Heart right ventricle (tissue), 16 donors: Measurements from ENCODE around the gene P4HA2. TPM values are rescaled to one million over a fixed set of nuclear protein-coding genes. Genes with fewer than 3 reads are reported as not detected.
A peak's percentile ranks its signal among the peaks of the same experiment; 100 is the strongest.

Experiments used
- ATAC-seq, 8 donors: fragments of 200-7000 bp; cut with Tn5 transposase; one replicate each; pipeline ENCODE4 v1.9.1; 2020; ENCODE audit warnings: mild to moderate bottlenecking in 8 of 8, moderate library complexity in 8 of 8, moderate number of reproducible peaks in 1 of 8
- DNase-seq, 2 donors: peaks; one replicate each; pipeline ENCODE4 v3.0.0-alpha.2; 2020
- H3K27ac ChIP-seq, 10 donors: fragments of 200-600 bp; sonication (generic) in 2 of 10; one replicate each; pipeline versions ENCODE4 v1.5.0 to v1.8.0; 2020 to 2022; ENCODE audit warnings: mild to moderate bottlenecking in 3 of 10
- H3K27me3 ChIP-seq, 7 donors: fragments of 200-600 bp; one replicate each; pipeline ENCODE4 v1.8.0; 2021 to 2022; ENCODE audit warnings: mild to moderate bottlenecking in 2 of 7
- H3K36me3 ChIP-seq, 9 donors: fragments of 200-600 bp; sonication (generic) in 1 of 9; one replicate each; pipeline versions ENCODE4 v1.5.0 to v1.8.0; 2020 to 2022; ENCODE audit warnings: mild to moderate bottlenecking in 2 of 9
- H3K4me1 ChIP-seq, 9 donors: fragments of 200-600 bp; sonication (generic) in 1 of 9; one replicate each; pipeline versions ENCODE4 v1.5.0 to v1.8.0; 2020 to 2022; ENCODE audit warnings: mild to moderate bottlenecking in 4 of 9
- H3K4me3 ChIP-seq, 10 donors: fragments of 200-600 bp; sonication (generic) in 2 of 10; one replicate each; pipeline versions ENCODE4 v1.5.0 to v1.8.0; 2020 to 2022; ENCODE audit warnings: mild to moderate bottlenecking in 7 of 10, moderate library complexity in 2 of 10
- H3K9me3 ChIP-seq, 11 donors: fragments of 200-600 bp in 10 of 11; sonication (generic) in 2 of 11; one replicate each; pipeline versions ENCODE4 v1.5.0 to v1.8.0; 2013 to 2022; ENCODE audit warnings: mild to moderate bottlenecking in 2 of 11, control low read depth in 1 of 11, moderate library complexity in 1 of 11
- CTCF ChIP-seq, 9 donors: fragments of 200-600 bp; sonication (generic) in 2 of 9; IDR thresholded peaks; one replicate each; pipeline versions ENCODE4 v1.5.0 to v1.8.0; 2021 to 2022; ENCODE audit warnings: antibody characterized with exemption in 9 of 9, mild to moderate bottlenecking in 5 of 9, moderate library complexity in 1 of 9
- WGBS, 2 donors: extraction: QIAGEN DNeasy Blood & Tissue Kit; methylation state at CpG; one replicate each; pipeline ENCODE4 v1.1.7; 2013; ENCODE audit warnings: inconsistent platforms in 1 of 2; 5-methylcytosine and 5-hydroxymethylcytosine counted together
- intact Hi-C, 10 donors: fragments of 100-400 bp; cut with DNase I; formaldehyde crosslinking; loops; one replicate each; pipeline versions ENCODE4 v1.11.1 to v1.14.2; 2022
- polyA plus RNA-seq, 2 donors: library from polyadenylated mRNA; stranded (reverse); fragments of 200-250 nt; gene quantifications; one replicate each; pipeline ENCODE4 v1.2.3, GENCODE V29; 2013
- total RNA-seq, 10 donors: library from RNA; stranded (reverse); fragmentation: NEBNext Ultra II Directional in 3 of 10; extraction: Animal tissue kit (Norgen Biotek cat#: 25700) in 3 of 10; gene quantifications; one replicate each; pipeline versions ENCODE4 v1.2.1 to v1.2.4, GENCODE V29; 2021 to 2023
- donor health status: Arrhythmogenic right ventricular cardiomyopathy.
- donor health status: ischemic (EF 13 %, LVEDD 7.1; RV severe dilation, severe dysfunction).
- donor health status: healthy with polysubstance abuse.
- donor health status: DM: no; HTN: yes; CAD: no.
- donor health status: DM: no; HTN: no; CAD: no.
- donor health status: ischemic (EF 25% LVEDD 6.9; RV normal size, moderate dysfunction).
- donor health status: ischemic (EF 25% LVEDD 5.7; RV mildly dilated, moderate dysfunction).
- donor health status: healthy.
- donor health status: DM: yes; HTN: yes; CAD: no.
- donor health status: Ischemic cardiomyopathy.
- donor health status: ischemic (EF 35%, LVEDD 5.7; RV mildly dilated, moderate dysfunction).
- donor health status: nonischemic (EF 11% LVEDD 7.7; RV severe dilation, severe dysfunction).
- donor health status: DM: yes; HTN: yes; CAD: no.
- donor health status: PGD.
- donor health status: ischemic (EF 29% LVEDD 5.4; RV normal size, mild dysfunction).
- donor health status: nonischemic (EF 23%, LVEDD 6.1; RV moderate dilation, normal function).

P4HA2 gene
- total and polyA plus RNA-seq, 12 donors = 27.2 to 97.0 (median 52.4) TPM

GRCh38 chr5:132266031-132266835 lies 38.6 kb upstream of the P4HA2 start:
- no peak for TF ChIP-seq CTCF (IDR thresholded peaks at IDR 0.05)
- H3K27me3 ChIP-seq = no peaks in the 10 kb centered on the region
- H3K27ac ChIP-seq = peak overlapping the region in 8 of 10 donors; percentile 26 to 82 (median 74)
- ATAC-seq = no peak
- 79 to 81% methylated on average over 7 of the region's 7 CpGs for WGBS, 2 donors
- H3K9me3 ChIP-seq = no peaks in the 10 kb centered on the region
- H3K4me1 ChIP-seq = peaks cover 20 to 45% (median 32%) of the 10 kb centered on the region in 9 donors
- H3K36me3 ChIP-seq = peaks cover 0 to 7% (median 0%) of the 10 kb centered on the region in 9 donors
- DNase-seq = no peak
- intact Hi-C loops = loop anchor here in 1 of 10 donors (10.0 kb wide), 1 partner anchor 239 kb away; no protein-coding TSS in a partner anchor
- no peak overlapping the region for H3K4me3 ChIP-seq

GRCh38 chr5:132265336-132266030 lies 37.8 kb upstream of the P4HA2 start:
- peak; percentile 33 to 87 (median 81) for ATAC-seq
- DNase-seq = peak; percentile 38 to 73
- Histone ChIP-seq H3K36me3 (peaks cover 0 to 7% (median 0%) of the 10 kb centered on the region in 9 donors), H3K9me3 (no peaks in the 10 kb centered on the region), H3K27ac (peak overlapping the region in 8 of 10 donors; percentile 65 to 85 (median 78)), H3K27me3 (no peaks in the 10 kb centered on the region), H3K4me1 (peaks cover 26 to 52% (median 40%) of the 10 kb centered on the region in 9 donors), H3K4me3 (no peak overlapping the region)
- intact Hi-C loops = loop anchor here in 1 of 10 donors (10.0 kb wide), 1 partner anchor 239 kb away; no protein-coding TSS in a partner anchor
- WGBS, 2 donors = 45 to 55% methylated on average over 8 of the region's 8 CpGs
- no peak for TF ChIP-seq CTCF (IDR thresholded peaks at IDR 0.05)

- Histone ChIP-seq H3K9me3 (no peaks in the 10 kb centered on the region), H3K27me3 (no peaks in the 10 kb centered on the region), H3K36me3 (peaks cover 0 to 7% (median 0%) of the 10 kb centered on the region in 9 donors), H3K4me1 (peaks cover 27 to 60% (median 47%) of the 10 kb centered on the region in 9 donors), H3K27ac (peak overlapping the region in 8 of 10 donors; percentile 65 to 85 (median 78)), H3K4me3 (no peak overlapping the region)
- ATAC-seq (no peak), DNase-seq (no peak)
- WGBS, 2 donors = 72 to 80% methylated on average over 4 of the region's 4 CpGs
- intact Hi-C loops = loop anchor here in 1 of 10 donors (10.0 kb wide), 1 partner anchor 240 kb away; no protein-coding TSS in a partner anchor
- no peak for TF ChIP-seq CTCF (IDR thresholded peaks at IDR 0.05)
These were observed 37.1 kb upstream of the P4HA2 start for GRCh38 chr5:132264546-132265335.
